A204.1 (cell line): ENCODE data around the gene LUC7L3.
"Not testable (repeated sequence)": the region's sequence is repeated elsewhere in the genome, so short reads cannot be mapped to it uniquely, and the experiment has no call there.

Source experiments
- FAIRE-seq: peaks from 2 replicates; lab custom pipeline; 2012; peaks lifted over from hg19 to GRCh38; lab: Jason Lieb, UNC

Gene LUC7L3

DNA sequence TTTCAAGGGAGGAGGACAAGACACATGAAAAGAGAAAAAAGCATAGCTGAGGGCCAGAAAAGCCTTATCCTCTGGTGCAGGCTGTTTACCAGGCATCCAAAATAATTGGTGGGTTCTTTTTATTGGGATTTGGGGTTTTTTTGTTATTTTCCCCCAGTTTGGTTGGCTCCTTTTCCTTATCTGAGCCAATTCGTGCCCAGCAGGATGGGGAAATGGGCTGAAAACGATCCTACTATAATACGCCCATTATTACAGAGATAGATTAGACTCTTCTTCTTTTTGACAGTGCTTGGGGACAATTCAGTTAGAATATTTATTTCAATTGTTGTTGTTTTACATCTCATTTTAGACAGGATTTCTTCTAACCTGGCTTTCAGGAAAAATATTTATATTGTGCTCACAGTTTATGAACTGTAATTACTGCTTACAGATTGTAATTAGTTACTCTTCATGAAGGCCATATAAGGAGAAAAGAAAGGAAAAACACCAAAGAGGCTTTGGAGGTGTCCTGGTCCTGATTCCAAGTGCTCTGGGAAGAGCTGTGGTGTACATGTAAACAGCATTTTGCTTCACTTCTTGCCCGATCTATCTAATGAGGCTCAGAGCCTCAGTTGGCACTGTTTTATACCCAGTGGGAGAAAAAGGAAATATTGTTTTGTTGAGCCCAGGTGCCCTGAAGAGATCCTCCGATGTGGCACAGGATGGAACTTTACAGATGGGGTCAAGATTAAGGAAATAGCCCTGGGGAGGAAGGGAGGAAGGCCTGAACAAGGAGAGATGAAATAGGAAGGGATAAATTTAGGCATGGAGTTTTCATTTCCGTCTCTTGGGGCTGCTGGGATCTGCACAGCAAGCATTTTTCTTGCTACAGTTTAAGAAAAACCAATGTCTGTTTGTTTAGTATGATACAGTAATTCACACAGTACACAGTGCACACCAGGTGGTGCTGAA is 11.1 kb upstream of the LUC7L3 start:
- no peak for FAIRE-seq

DNA sequence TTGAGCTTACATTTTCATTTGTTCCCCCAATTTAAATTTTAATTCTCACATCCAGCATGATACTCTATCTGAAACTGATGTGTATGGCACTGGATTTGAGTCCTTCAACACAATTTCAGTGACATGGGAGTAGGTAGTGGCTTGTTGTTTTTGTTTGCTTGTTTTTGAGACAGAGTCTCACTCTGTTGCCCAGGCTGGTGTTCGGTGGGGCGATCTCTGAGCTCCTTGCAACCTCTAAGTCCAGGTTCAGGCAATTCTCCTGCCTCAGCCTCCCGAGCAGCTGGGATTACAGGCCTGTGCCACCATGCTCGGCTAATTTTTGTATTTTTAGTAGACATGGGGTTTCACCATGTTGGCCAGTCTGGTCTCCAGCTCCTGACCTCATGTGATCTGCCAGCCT is 10.3 kb upstream of the LUC7L3 start:
- FAIRE-seq: not testable (repeated sequence)

DNA sequence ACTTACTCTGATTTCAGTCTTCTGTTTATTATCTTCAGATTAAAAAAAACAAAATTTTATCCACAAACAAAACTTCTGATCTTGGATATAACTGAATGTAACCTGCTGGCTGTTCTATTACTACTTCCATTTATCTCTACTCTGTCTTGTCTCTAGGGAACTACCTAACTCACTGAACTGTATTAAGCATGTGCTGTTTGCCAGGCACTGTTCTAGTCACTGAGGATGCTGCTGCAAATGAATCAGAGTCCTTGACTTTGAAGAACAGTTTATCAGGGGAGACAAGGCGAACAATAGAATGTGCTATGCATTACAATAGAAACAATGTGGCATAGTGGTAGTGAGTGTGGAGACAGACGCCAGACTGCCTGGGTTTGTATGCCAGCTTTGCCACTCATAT is 9.4 kb upstream of the LUC7L3 start:
- FAIRE-seq: no peak

DNA sequence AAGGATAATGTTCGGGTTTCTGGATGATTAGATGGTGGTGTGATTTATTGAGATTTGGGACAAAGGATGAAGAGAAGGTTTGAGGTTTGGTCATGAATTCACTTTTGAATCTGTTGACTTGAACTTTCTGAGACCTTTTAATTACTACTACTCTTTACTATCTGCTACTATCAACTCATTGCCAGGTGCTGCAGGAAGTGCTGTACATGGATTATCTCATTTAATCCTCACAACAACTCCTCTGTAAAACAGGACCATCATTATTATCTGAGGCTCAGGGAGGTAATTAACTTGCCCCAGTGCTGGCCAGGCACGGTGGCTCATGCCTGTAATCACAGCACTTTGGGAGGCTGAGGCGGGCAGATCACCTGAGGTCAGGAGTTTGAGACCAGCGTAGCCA is 8.8 kb upstream of the LUC7L3 start:
- no peak for FAIRE-seq

- FAIRE-seq: no peak
Measured at GRCh38 chr17:50712641-50713040, 6.8 kb upstream of the LUC7L3 start.

DNA sequence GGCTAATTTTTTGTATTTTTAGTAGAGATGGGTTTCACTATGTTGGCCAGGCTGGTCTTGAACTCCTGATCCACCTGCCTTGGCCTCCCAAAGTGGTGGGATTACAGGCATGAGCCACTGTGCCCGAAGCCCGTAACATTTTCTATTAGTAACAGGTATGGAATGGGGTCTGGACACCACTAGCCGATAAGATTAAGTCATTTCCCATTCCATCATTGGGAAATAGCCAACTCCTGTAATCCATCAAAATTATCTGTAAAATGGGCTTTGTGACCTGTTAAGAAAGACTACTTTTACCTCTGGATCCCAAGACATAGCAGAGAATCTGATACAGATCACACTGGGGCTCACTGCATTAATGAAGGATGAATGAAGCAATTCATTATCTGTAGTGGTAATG is 3.9 kb upstream of the LUC7L3 start:
- no peak for FAIRE-seq

DNA sequence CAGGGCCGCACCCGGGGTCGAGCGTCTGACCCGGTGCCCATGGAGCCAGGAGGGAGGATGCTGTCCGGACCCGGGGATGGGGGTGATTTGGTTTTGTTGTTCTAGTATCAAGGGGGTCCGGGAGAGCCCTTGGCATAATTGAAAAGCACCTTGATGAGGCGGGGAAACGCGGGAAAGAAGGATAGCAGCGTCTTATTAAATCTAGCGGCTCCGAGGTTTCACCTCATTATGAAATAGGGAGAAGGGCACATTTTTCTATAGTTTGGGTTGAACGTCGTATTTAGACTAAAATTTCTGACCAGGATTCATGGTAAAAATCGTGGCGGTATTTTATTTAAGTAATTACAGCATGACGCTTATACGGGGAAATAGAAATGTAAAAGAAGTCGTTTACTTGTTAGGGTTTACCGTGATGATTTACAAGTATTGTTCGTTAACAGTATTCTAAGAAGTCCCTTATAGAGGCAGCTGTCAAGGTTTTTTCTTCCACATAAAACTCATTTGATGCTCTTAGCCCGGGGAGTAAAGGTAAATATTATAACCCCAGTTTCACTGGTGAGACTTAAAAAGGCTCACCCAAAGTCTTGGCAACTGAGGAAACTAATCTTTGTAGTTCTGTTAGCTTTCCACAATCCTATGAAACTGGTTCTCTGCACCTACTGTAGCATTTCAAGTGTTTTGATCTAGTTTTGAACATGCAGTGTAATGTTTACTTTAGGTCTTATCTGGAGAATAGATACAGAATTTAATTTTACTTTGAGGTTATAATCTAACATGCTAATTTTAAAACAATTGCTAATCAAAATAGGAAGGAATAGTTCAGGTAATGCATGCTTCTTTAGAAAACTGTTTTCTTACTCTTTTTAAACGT is 756 bp downstream of the LUC7L3 start:
- no peak for FAIRE-seq

- no peak for FAIRE-seq
Measured at GRCh38 chr17:50721194-50722010, 2.0 kb downstream of the LUC7L3 start.

- no peak for FAIRE-seq
Measured at GRCh38 chr17:50722746-50723145, 3.3 kb downstream of the LUC7L3 start.

- FAIRE-seq: not testable (repeated sequence)
Measured at GRCh38 chr17:50724622-50725021, 5.2 kb downstream of the LUC7L3 start.

GRCh38 chr17:50725769-50726655 is 6.6 kb downstream of the LUC7L3 start:
- FAIRE-seq: no peak

- FAIRE-seq: no peak
Measured at GRCh38 chr17:50728112-50728429, 8.7 kb downstream of the LUC7L3 start.

- FAIRE-seq: no peak
Measured at GRCh38 chr17:50728881-50729765, 9.7 kb downstream of the LUC7L3 start.

DNA sequence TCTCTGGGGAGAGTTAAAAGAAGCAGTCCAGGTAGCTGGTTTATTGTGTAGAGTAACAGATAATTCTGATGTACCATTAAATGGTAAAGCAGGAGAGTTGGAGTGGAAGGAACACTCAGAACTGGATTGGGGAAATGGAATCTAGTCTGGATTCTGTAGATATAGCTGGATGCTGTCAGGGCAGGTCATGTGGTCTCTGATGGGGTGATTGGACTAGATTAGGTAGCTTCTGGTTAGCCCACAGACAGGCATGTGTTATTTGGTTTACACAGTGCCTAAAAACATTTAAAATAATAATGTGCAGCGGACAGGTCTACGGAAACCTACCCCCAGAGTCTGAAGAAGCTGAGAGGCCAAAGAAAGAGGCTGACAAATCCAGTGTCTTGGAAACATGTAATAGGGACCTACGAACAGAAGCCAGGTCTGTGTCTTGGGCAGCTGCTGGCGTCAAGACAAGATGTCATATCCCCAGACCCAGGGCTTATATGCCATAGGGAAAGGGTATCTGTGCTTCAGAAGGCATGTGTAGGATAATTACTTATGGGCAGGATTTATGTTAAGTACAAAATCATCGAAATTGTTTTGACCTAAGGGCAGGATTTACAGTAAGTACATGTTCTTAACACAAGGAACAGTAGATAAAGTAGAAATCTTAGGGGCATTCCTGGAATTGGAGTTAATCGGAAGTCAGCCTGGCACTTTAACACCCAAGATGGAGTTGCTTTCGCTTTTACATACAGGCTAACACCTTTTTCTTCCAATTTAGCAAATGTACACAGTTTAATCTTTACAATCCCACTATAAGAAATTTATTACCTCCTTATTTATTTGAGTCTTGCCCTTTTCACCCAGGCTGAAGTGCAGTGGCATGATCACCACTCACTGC is 12.4 kb downstream of the LUC7L3 start:
- no peak for FAIRE-seq

DNA sequence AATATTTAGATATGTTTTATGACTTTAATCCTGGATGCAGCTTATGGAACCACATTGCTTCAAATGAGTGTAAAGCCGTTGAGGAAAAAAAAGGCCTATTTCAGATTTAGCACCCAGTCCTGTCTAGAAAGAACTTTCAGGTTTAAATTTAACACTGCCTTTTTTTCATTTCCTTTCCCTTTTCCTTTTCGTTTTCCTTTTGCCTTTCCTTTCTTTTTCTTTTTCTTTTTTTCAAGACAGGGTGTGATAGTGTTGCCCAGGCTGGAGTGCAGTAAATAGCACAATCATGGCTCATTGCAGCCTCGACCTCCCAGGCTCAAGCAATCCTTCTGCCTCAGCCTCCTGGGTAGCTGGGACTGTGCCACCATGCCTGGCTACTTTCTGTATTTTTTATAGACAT is 15.9 kb downstream of the LUC7L3 start:
- FAIRE-seq: no peak

- FAIRE-seq: peak; percentile 14
Measured at GRCh38 chr17:50737118-50737698, 17.8 kb downstream of the LUC7L3 start.

DNA sequence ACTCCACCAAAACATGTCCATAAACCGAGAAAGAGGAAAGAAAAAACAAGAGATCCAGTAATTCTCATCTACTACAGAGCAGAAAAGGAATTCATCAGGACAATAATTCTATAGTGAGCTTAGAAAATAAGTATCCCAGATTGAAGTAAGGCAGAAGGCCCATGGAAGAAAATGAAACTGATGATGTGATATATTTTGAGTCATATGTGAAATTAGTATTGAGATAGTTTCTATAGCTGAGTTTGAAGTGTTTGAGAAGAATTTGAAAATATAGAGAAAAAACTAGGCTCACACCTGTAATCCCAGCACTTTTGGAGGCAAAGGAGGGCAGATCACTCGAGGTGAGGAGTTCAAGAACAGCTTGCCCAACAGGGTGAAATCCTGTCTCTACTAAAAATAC is 19.7 kb downstream of the LUC7L3 start:
- no peak for FAIRE-seq

DNA sequence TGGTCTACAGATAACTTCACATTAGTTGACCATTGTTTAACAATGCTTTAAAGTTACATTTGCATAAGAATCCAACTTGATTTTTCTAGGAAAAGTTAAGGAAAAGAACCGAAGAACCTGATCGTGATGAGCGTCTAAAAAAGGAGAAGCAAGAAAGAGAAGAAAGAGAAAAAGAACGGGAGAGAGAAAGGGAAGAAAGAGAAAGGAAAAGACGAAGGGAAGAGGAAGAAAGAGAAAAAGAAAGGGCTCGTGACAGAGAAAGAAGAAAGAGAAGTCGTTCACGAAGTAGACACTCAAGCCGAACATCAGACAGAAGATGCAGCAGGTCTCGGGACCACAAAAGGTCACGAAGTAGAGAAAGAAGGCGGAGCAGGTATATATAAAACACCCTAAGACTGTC is 26.2 kb downstream of the LUC7L3 start:
- FAIRE-seq: no peak

- no peak for FAIRE-seq
Measured at GRCh38 chr17:50749245-50749644, 29.8 kb downstream of the LUC7L3 start.
